Right lobe of liver (tissue), 4 donors: Measurements from ENCODE around the gene CTXN1.

Experiments used
- POLR2A ChIP-seq: fragments of 450-650 bp; IDR thresholded peaks from one replicate; pipeline ENCODE4 v1.6.1; 2017; ENCODE audit warnings: antibody characterized with exemption, mild to moderate bottlenecking
- TF ChIP-seq, protein P1 (sequence below), 4 donors: fragments of 200-600 bp in 3 of 4; fragments of 450-650 bp in 1 of 4; IDR thresholded peaks; one replicate each; pipeline versions ENCODE4 v1.5.1 to v1.8.0; 2016 to 2022; ENCODE audit warnings: antibody characterized with exemption in 4 of 4, mild to moderate bottlenecking in 2 of 4
- donor health status: DM: no; HTN: no; CAD: no.
- donor health status: DM: no; HTN: no; CAD: no.
- donor health status: DM: no; HTN: yes; CAD: no.

DNA sequence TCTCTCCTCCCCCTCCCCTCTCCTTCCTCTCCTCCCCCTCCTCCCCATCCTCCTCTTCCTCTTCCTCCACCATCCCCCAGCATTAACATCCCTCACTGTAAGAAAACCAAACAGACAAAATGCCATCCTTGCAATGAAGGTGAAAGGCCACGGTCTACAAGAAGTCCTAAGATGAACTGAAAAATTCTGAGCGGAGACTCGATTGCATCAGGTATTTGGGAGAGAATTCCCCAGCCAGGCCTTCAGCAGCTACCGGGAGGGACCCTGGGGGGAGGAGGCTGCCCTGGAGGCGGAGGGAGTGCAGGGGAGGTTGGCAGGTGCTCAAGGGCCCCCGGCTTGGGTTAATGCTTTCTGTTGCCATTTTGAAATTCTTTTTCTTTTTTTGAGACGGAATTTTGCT lies 27.6 kb upstream of the CTXN1 start:
- TF ChIP-seq, protein P1, sequence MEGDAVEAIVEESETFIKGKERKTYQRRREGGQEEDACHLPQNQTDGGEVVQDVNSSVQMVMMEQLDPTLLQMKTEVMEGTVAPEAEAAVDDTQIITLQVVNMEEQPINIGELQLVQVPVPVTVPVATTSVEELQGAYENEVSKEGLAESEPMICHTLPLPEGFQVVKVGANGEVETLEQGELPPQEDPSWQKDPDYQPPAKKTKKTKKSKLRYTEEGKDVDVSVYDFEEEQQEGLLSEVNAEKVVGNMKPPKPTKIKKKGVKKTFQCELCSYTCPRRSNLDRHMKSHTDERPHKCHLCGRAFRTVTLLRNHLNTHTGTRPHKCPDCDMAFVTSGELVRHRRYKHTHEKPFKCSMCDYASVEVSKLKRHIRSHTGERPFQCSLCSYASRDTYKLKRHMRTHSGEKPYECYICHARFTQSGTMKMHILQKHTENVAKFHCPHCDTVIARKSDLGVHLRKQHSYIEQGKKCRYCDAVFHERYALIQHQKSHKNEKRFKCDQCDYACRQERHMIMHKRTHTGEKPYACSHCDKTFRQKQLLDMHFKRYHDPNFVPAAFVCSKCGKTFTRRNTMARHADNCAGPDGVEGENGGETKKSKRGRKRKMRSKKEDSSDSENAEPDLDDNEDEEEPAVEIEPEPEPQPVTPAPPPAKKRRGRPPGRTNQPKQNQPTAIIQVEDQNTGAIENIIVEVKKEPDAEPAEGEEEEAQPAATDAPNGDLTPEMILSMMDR (IDR thresholded peaks at IDR 0.05), result no peak
- TF ChIP-seq POLR2A, result no peak
